H9 (cell line): ENCODE results near the gene TGFB1I1. TPM values are rescaled to one million over a fixed set of nuclear protein-coding genes. Genes with fewer than 3 reads are reported as not detected.

Source experiments
- DNase-seq: peaks from one replicate; pipeline ENCODE4 v3.0.0-alpha.2; 2017
- H2AFZ ChIP-seq: one replicate; pipeline ENCODE4 v1.6.1; 2013; ENCODE audit warnings: mild to moderate bottlenecking, low read length, control low read depth, moderate library complexity
- H2AK5ac ChIP-seq: 2 replicates; pipeline ENCODE4 v1.6.1; 2013; ENCODE audit warnings: low read length, control low read depth, mixed read lengths; ENCODE audit not compliant: insufficient read length
- H2BK120ac ChIP-seq: one replicate; pipeline ENCODE4 v1.6.1; 2013; ENCODE audit warnings: low read depth, mild to moderate bottlenecking, low read length, control low read depth, inconsistent platforms; ENCODE audit not compliant: poor library complexity, severe bottlenecking
- H2BK12ac ChIP-seq: 2 replicates; pipeline ENCODE4 v1.6.1; 2013; ENCODE audit warnings: low read length, control low read depth, mixed read lengths, low read depth; ENCODE audit not compliant: insufficient read length
- H2BK15ac ChIP-seq: 2 replicates; pipeline ENCODE4 v1.6.1; 2013; ENCODE audit warnings: low read depth, low read length, control low read depth
- H2BK20ac ChIP-seq: one replicate; pipeline ENCODE4 v1.6.1; 2013; ENCODE audit warnings: low read depth, mild to moderate bottlenecking, low read length, control low read depth, inconsistent platforms; ENCODE audit not compliant: poor library complexity, severe bottlenecking
- H2BK5ac ChIP-seq: 2 replicates; pipeline ENCODE4 v1.6.1; 2013; ENCODE audit warnings: low read length, control low read depth, mixed read lengths; ENCODE audit not compliant: insufficient read length
- H3K14ac ChIP-seq: 2 replicates; pipeline ENCODE4 v1.6.1; 2013; ENCODE audit warnings: low read length, control low read depth; ENCODE audit not compliant: insufficient read depth
- H3K18ac ChIP-seq: 2 replicates; pipeline ENCODE4 v1.6.1; 2013; ENCODE audit warnings: low read depth, mild to moderate bottlenecking, mixed read lengths, low read length, control low read depth; ENCODE audit not compliant: insufficient read length
- H3K23ac ChIP-seq: 2 replicates; pipeline ENCODE4 v1.6.1; 2013; ENCODE audit warnings: low read length, control low read depth, mixed read lengths, low read depth; ENCODE audit not compliant: insufficient read length
- H3K23me2 ChIP-seq: 2 replicates; pipeline ENCODE4 v1.6.1; 2013; ENCODE audit warnings: low read depth, mild to moderate bottlenecking, mixed read lengths, low read length, control low read depth; ENCODE audit not compliant: insufficient read length, poor library complexity, severe bottlenecking
- H3K27ac ChIP-seq: 2 replicates; pipeline ENCODE4 v1.5.1; 2013; ENCODE audit warnings: low read length, control low read depth, mixed read lengths, low read depth; ENCODE audit not compliant: insufficient read length
- H3K27me3 ChIP-seq: 2 replicates; pipeline ENCODE4 v1.6.1; 2013; ENCODE audit warnings: low read length, control low read depth, inconsistent platforms; ENCODE audit not compliant: insufficient read depth
- H3K4ac ChIP-seq: 2 replicates; pipeline ENCODE4 v1.6.1; 2013; ENCODE audit warnings: low read depth, mild to moderate bottlenecking, control low read depth, inconsistent platforms, low read length, moderate library complexity
- H3K4me1 ChIP-seq: 2 replicates; pipeline ENCODE4 v1.6.1; 2013; ENCODE audit warnings: low read length, control low read depth, inconsistent platforms; ENCODE audit not compliant: insufficient read depth
- H3K4me2 ChIP-seq: 2 replicates; pipeline ENCODE4 v1.6.1; 2013; ENCODE audit warnings: low read length, control low read depth, mixed read lengths; ENCODE audit not compliant: insufficient read length, insufficient read depth
- H3K56ac ChIP-seq: 2 replicates; pipeline ENCODE4 v1.6.1; 2013; ENCODE audit warnings: low read depth, mild to moderate bottlenecking, mixed read lengths, low read length, control low read depth; ENCODE audit not compliant: insufficient read length
- H3K79me1 ChIP-seq: 2 replicates; pipeline ENCODE4 v1.6.1; 2013; ENCODE audit warnings: low read depth, mild to moderate bottlenecking, moderate library complexity, low read length, control low read depth, inconsistent platforms; ENCODE audit not compliant: insufficient read depth, poor library complexity, severe bottlenecking
- H3K79me2 ChIP-seq: 2 replicates; pipeline ENCODE4 v1.6.1; 2013; ENCODE audit warnings: low read length, control low read depth, inconsistent platforms; ENCODE audit not compliant: insufficient read depth
- H3K9ac ChIP-seq: 2 replicates; pipeline ENCODE4 v1.6.1; 2013; ENCODE audit warnings: low read length, control low read depth, mixed read lengths; ENCODE audit not compliant: insufficient read length; ENCODE audit errors: extremely low read depth
- H3K9me3 ChIP-seq: one replicate; pipeline ENCODE4 v1.6.1; 2013; ENCODE audit warnings: low read depth, low read length, inconsistent platforms; ENCODE audit not compliant: control insufficient read depth
- H3T11ph ChIP-seq: one replicate; pipeline ENCODE4 v1.6.1; 2013; ENCODE audit warnings: mild to moderate bottlenecking, low read length, control low read depth, inconsistent platforms
- H4K20me1 ChIP-seq: one replicate; pipeline ENCODE4 v1.6.1; 2013; ENCODE audit not compliant: control insufficient read depth, insufficient read length, insufficient read depth
- H4K5ac ChIP-seq: 2 replicates; pipeline ENCODE4 v1.6.1; 2013; ENCODE audit warnings: low read depth, mild to moderate bottlenecking, mixed read lengths, low read length, control low read depth; ENCODE audit not compliant: insufficient read length
- H4K8ac ChIP-seq: replicated peaks from 2 replicates; pipeline ENCODE4 v1.6.1; 2013; ENCODE audit warnings: low read length, control low read depth, mixed read lengths, low read depth; ENCODE audit not compliant: insufficient read length
- H4K91ac ChIP-seq: 2 replicates; pipeline ENCODE4 v1.6.1; 2013; ENCODE audit warnings: low read depth, mild to moderate bottlenecking, moderate library complexity, mixed read lengths, low read length, control low read depth; ENCODE audit not compliant: insufficient read length
- H3K27ac Mint-ChIP-seq, 3 experiments: 2 replicates in 2 of 3; 3 replicates in 1 of 3; pipeline ENCODE4 v1.8.0; 2020 to 2021; ENCODE audit warnings: mixed read lengths in 3 of 3, mild to moderate bottlenecking in 1 of 3, moderate library complexity in 1 of 3
- H3K27me3 Mint-ChIP-seq: 2 replicates; pipeline ENCODE4 v1.8.0; 2021; ENCODE audit warnings: low read depth, mild to moderate bottlenecking, moderate library complexity, mixed read lengths
- H3K36me3 Mint-ChIP-seq, 3 experiments: 2 replicates in 2 of 3; 3 replicates in 1 of 3; pipeline ENCODE4 v1.8.0; 2020 to 2021; ENCODE audit warnings: low read depth in 3 of 3, mixed read lengths in 3 of 3; ENCODE audit not compliant: insufficient read depth in 1 of 3
- H3K4me1 Mint-ChIP-seq, 2 experiments: 2 replicates each; pipeline ENCODE4 v1.8.0; 2020; ENCODE audit warnings: mixed read lengths in 2 of 2
- H3K4me3 Mint-ChIP-seq, 2 experiments: 2 replicates in 1 of 2; 3 replicates in 1 of 2; pipeline ENCODE4 v1.8.0; 2020 to 2021; ENCODE audit warnings: mild to moderate bottlenecking in 2 of 2, mixed read lengths in 2 of 2, moderate library complexity in 1 of 2
- H3K9me3 Mint-ChIP-seq, 2 experiments: 2 replicates in 1 of 2; 3 replicates in 1 of 2; pipeline ENCODE4 v1.8.0; 2020; ENCODE audit warnings: mild to moderate bottlenecking in 2 of 2, mixed read lengths in 2 of 2, moderate library complexity in 1 of 2
- WGBS: extraction: QIAGEN DNeasy Blood & Tissue Kit; methylation state at CpG from one replicate; pipeline ENCODE4 v1.1.7; 2013; ENCODE audit warnings: missing lambda C conversion rate, low lambda C conversion rate, mixed read lengths; ENCODE audit not compliant: insufficient read length; ENCODE audit errors: extremely low coverage; 5-methylcytosine and 5-hydroxymethylcytosine counted together
- total RNA-seq: library from RNA; stranded (reverse); gene quantifications from 2 replicates; pipeline ENCODE4 v1.2.1, GENCODE V29; 2021
- TF ChIP-seq, protein P1 (sequence below): fragments of 200-600 bp; sonication (generic); conservative IDR thresholded peaks from 3 replicates; pipeline ENCODE4 v1.8.0; 2021; ENCODE audit warnings: antibody characterized with exemption, mild to moderate bottlenecking

TGFB1I1 gene
- total RNA-seq, 1 experiment from 2014 or later = 15.4 TPM

DNA sequence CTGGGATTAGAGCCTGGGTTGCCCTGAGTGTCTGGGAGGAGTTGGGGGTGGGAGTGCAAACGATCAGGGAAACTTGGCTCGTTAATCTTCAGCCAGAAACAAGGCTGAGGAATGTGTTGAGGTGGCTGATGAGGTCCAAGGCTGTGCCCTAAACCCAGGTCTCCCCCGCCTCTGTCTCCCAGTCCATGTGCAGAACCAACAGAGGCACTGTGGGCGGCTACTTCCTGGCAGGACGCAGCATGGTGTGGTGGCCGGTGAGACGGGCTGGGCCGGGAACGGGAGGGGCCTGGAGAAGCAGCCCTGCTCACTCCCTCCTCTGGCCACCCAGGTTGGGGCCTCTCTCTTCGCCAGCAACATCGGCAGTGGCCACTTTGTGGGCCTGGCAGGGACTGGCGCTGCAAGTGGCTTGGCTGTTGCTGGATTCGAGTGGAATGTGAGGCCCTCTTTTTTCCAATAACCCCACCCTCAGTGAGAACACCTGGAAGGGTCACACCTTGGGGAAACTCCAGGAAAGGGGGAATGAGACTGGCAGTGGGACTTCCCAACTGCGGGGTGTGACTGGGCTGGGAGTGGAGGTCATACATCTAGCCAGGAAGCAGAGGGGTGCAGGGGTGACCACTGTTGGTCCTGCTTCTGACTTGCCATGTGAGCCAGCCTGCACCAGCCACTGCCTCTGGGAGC lies 12.7 kb downstream of the TGFB1I1 start:
- H3K27me3 Mint-ChIP-seq = peaks cover 86% of the 10 kb centered on the region
- H3K4me1 Mint-ChIP-seq = peaks cover 8 to 13% of the 10 kb centered on the region in 2 experiments
- Histone ChIP-seq H3K79me1 (no peaks in the 10 kb centered on the region), H4K20me1 (no peaks in the 10 kb centered on the region), H3K9ac (no peak overlapping the region), H4K91ac (no peak overlapping the region), H3K23me2 (peaks cover 11% of the 10 kb centered on the region), H2BK12ac (no peak overlapping the region), H2BK5ac (no peak overlapping the region), H3K4ac (no peak overlapping the region), H3T11ph (no peak overlapping the region), H2BK20ac (no peak overlapping the region), H3K4me2 (no peak overlapping the region), H3K56ac (no peak overlapping the region), H3K18ac (no peak overlapping the region), H2AFZ (no peak overlapping the region), H2BK120ac (no peak overlapping the region), H3K23ac (no peak overlapping the region), H3K27ac (no peak overlapping the region), H4K8ac (no peak overlapping the region), H2AK5ac (no peak overlapping the region), H3K4me1 (no peaks in the 10 kb centered on the region), H2BK15ac (no peak overlapping the region), H3K27me3 (peaks cover 13% of the 10 kb centered on the region; the same call in 1 of the 2 replicates), H4K5ac (no peak overlapping the region), H3K79me2 (no peaks in the 10 kb centered on the region), H3K9me3 (no peaks in the 10 kb centered on the region), H3K14ac (no peak overlapping the region)
- H3K9me3 Mint-ChIP-seq = peaks cover 0 to 2% of the 10 kb centered on the region in 2 experiments; a peak in 2 of 5 replicates
- no CpG with 5 or more reads among the region's 14 CpGs for WGBS
- no peak overlapping the region; a peak in 1 of 7 replicates for H3K27ac Mint-ChIP-seq
- TF ChIP-seq, protein P1, sequence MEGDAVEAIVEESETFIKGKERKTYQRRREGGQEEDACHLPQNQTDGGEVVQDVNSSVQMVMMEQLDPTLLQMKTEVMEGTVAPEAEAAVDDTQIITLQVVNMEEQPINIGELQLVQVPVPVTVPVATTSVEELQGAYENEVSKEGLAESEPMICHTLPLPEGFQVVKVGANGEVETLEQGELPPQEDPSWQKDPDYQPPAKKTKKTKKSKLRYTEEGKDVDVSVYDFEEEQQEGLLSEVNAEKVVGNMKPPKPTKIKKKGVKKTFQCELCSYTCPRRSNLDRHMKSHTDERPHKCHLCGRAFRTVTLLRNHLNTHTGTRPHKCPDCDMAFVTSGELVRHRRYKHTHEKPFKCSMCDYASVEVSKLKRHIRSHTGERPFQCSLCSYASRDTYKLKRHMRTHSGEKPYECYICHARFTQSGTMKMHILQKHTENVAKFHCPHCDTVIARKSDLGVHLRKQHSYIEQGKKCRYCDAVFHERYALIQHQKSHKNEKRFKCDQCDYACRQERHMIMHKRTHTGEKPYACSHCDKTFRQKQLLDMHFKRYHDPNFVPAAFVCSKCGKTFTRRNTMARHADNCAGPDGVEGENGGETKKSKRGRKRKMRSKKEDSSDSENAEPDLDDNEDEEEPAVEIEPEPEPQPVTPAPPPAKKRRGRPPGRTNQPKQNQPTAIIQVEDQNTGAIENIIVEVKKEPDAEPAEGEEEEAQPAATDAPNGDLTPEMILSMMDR = no peak
- peaks cover 0 to 6% (median 2%) of the 10 kb centered on the region in 3 experiments; a peak in 5 of 7 replicates for H3K36me3 Mint-ChIP-seq
- 0 out of 5 replicates have a peak overlapping the region, but pooled peaks of 1 of the 2 experiments have one; percentile 19 for H3K4me3 Mint-ChIP-seq
- DNase-seq = peak; percentile 77
